ENCODE measurements around the gene KCNMA1. TPM values are rescaled to one million over a fixed set of nuclear protein-coding genes. Genes with fewer than 3 reads are reported as not detected.

Gene KCNMA1
- total RNA-seq, 4 donors from 2014 or later: 10.1 to 32.6 (median 20.1) TPM

DNA sequence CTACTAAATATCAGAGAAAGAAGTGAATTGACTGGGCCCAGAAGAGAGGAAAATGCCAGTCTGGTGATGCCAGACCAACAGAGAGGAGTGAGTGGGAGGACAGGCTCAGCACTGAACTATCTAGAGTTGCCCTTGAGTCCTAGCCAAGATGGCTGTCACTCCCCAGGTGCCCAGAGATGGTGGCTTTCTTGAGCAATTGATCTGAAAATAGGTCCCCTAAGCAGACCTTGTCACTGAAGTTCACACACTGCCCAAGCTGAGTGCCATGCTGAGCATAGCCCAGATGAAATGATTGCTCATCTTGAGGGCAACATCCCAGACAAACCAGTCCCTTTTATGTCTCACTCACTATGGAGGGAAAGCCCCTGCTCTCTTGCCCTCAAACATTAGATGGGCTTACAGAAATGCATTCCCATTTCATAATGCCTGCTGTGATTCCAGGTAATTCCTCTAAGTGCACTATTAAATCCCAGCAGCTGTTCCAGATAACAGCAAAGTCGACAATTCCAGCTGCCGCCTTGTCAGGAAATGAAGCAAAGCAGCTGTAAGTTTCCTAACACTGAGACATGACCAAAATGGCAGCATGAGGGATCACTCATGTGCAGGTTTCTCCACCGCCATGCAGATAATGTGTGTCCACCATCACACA, 329.4 kb downstream of the KCNMA1 start:
- TF ChIP-seq, protein P1, sequence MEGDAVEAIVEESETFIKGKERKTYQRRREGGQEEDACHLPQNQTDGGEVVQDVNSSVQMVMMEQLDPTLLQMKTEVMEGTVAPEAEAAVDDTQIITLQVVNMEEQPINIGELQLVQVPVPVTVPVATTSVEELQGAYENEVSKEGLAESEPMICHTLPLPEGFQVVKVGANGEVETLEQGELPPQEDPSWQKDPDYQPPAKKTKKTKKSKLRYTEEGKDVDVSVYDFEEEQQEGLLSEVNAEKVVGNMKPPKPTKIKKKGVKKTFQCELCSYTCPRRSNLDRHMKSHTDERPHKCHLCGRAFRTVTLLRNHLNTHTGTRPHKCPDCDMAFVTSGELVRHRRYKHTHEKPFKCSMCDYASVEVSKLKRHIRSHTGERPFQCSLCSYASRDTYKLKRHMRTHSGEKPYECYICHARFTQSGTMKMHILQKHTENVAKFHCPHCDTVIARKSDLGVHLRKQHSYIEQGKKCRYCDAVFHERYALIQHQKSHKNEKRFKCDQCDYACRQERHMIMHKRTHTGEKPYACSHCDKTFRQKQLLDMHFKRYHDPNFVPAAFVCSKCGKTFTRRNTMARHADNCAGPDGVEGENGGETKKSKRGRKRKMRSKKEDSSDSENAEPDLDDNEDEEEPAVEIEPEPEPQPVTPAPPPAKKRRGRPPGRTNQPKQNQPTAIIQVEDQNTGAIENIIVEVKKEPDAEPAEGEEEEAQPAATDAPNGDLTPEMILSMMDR (IDR thresholded peaks at IDR 0.05): no peak
- ATAC-seq (ENCODE audit: low FRiP score) (no peak), DNase-seq (ENCODE audit: low spot score) (no peak)

DNA sequence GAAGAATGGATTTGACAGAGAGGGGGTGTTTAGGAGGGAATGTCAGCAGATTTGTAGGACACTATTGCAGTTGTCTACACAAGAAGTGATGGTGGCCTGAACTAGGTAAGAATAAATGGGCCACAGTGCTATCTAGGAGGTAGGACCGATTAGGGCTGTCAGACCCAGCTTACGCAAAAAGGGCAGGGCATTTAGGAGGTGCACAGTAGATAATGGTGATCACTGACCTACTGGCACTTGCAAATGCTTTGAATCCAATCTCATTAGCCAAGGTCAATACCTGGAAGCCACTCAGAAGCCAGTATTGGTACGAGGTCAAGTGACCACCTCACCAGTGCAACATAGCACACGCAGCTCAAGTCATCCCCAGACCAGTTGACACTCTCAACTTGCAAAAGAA, 330.9 kb downstream of the KCNMA1 start:
- TF ChIP-seq, protein P1 (IDR thresholded peaks at IDR 0.05): no peak
- DNase-seq (ENCODE audit: low spot score) (no peak), ATAC-seq (ENCODE audit: low FRiP score) (no peak)

DNA sequence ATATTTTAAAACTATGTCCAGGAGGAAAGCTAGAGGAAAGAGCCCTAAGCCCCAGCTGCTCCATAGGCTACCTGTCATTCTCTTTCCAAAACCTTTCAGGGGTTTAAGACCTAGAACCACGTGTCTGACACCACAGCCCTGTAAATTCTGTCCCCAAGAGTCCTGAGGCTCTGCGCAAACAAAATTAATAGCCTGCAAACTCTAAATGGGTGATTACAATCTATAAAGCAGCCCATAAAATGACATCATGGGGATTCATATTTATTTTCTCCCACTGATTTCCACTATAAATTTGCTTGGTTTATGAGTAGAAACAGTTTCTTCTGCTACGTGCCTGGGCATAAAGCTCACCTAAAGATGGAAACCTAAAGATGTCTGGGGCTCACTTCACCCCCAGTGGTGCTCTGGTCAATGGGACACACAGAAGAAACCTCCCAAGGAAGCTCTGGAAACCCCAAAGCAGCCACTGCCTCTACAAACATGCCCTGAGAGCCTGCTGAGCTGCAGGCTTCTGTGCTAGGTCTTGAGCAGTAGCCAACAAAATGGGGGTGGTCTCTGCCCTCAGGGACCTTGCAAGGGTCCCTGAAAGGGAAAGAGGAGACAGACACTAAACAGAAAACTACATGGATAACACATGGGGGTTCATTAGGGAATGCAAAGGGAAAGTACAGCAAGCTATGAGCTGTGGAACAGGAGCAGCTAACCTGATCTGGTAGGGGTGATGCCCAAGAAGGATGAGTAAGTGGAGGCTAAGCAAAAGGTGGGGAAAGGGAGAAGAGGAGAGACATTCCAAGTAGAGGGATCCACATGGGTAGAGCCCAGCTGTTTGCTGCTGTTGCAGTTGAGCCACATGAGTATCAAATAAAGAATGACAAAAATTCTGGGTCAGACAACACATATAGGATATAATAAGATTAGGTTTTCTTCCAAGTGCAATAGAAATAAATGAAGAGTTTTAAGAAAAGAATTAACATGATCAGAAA, 331.7 kb downstream of the KCNMA1 start:
- no peak for DNase-seq (ENCODE audit: low spot score)
- TF ChIP-seq, protein P1 (IDR thresholded peaks at IDR 0.05): no peak
- no peak for ATAC-seq (ENCODE audit: low FRiP score)

DNA sequence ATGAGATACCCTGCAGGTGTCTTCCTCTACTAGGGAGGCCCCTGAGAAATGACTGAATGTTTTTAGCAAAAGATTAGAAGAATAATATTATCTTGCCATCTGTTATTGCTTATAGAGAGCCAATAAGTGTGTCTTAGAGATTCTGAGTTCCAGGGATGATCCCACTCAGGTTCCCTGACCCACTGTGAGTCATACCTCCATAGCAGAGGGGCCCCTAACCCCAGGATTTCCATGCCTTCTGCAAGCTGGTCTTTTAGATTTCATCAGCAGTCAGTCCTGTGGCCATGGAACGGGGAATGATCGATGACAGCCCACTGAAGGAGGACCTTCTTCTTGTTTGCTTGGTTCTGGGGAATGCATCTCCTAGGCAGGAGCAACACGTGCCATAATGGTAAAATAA, 333.4 kb downstream of the KCNMA1 start:
- ATAC-seq (ENCODE audit: low FRiP score) (no peak), DNase-seq (ENCODE audit: low spot score) (no peak)

DNA sequence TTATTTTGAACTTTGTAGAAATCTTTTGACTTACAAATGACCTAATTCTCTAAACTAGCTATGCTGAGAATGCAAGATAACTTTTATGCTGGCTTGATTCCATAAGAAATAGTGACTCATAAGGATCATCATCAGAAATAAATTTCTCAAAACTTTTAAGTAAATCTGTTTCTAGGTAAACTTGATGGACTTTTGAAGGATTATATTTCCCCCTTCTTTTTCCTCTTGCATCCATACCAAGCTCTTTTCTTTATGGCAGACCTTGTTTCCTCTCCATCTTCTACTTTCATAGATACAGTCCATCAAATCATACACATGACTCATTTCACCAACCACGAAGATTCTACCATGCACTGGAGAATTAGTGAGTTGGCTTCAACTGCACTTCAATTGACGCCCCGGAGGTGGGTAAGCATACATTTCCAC, 336.3 kb downstream of the KCNMA1 start:
- DNase-seq (ENCODE audit: low spot score) (no peak), ATAC-seq (ENCODE audit: low FRiP score) (peak; percentile 28)
- TF ChIP-seq, protein P1 (IDR thresholded peaks at IDR 0.05): no peak

More for the DNA sequence above, 333.4 kb downstream of the KCNMA1 start:
- TF ChIP-seq, protein P1 (IDR thresholded peaks at IDR 0.05): no peak

DNA sequence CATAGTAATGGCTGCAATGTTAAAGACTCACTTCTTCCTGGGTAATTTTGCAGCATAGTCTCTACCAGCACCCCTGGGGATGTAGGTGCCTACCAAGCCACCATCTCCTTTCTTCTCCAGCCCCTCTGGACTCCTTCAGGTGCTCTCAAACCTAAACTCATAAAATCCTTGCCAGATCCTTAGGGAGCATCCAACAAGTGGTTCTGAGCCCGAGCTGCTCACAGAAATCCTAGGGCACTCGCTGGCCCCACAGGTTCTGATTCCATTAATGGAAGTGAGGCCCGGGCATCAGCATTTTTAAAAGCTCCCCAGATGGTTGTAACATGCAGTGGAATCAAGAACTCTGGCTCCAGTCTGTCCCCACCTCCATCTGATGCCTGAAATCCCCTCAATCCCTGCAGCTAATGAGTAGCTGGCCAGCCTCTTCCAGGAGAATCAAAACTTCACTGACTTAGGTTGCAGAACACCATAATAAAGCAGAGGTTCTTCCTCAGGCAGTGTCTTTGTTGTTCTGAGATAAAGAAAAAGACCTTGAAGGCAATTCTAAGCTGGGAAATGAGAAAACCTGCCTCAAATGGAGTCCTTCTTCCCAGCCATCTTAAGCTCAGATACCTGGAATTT, 336.8 kb downstream of the KCNMA1 start:
- TF ChIP-seq, protein P1 (IDR thresholded peaks at IDR 0.05): no peak
- ATAC-seq (ENCODE audit: low FRiP score): no peak
- no peak for DNase-seq (ENCODE audit: low spot score)
